Measurements from ENCODE around the gene TMEM63A.

The TMEM63A gene

DNA sequence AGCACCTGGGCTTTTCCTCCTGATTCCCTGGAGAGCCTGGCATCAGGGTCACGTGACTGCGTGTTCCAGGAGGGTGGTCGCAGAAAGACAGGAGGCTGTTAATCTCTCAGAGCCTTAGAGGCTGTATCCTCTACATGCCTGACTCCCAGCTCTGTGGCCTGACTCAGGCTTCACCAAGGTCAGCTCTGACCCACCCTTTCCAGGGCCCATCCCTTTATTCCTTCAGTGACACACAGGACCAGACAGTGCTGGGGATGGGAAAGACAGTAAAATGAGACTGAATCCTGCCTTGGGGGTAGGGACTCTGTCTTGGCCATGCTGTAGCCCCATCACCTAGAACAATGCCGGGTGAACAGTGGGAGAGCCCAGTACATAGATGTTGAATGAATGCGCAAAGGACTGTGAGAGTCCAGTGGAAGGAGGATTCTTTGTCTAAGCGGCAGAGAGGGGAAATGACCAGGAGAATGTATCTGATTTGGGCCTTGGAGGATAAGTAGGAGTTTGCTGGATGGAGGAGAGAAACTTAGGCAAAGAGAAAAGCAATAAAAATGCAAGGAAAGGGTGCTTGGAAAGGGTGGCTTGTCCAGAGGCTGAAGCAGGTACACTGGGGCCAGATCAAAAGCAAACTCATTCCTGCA, 39.3 kb downstream of the TMEM63A start:
- no peaks in the 10 kb centered on the region for H3F3A ChIP-seq (ENCODE audit: insufficient read depth, low read length)
- no peaks in the 10 kb centered on the region for H3K79me2 ChIP-seq (ENCODE audit: insufficient read depth, low read length)
- H3K4me3 ChIP-seq (ENCODE audit: low read depth, low read length, poor library complexity, severe bottlenecking) = no peak overlapping the region
- no peaks in the 10 kb centered on the region for H4K20me1 ChIP-seq (ENCODE audit: insufficient read depth, low read length)
- no peaks in the 10 kb centered on the region for H3K9me3 ChIP-seq (ENCODE audit: low read length)
- no peaks in the 10 kb centered on the region for H3K36me3 ChIP-seq (ENCODE audit: insufficient read depth, low read length)
- no peaks in the 10 kb centered on the region for H3K9me2 ChIP-seq (ENCODE audit: low read depth, low read length)
- no peak for TF ChIP-seq EZH2 (IDR thresholded peaks at IDR 0.05; ENCODE audit: borderline replicate concordance, low read length)
- TF ChIP-seq, protein P1, sequence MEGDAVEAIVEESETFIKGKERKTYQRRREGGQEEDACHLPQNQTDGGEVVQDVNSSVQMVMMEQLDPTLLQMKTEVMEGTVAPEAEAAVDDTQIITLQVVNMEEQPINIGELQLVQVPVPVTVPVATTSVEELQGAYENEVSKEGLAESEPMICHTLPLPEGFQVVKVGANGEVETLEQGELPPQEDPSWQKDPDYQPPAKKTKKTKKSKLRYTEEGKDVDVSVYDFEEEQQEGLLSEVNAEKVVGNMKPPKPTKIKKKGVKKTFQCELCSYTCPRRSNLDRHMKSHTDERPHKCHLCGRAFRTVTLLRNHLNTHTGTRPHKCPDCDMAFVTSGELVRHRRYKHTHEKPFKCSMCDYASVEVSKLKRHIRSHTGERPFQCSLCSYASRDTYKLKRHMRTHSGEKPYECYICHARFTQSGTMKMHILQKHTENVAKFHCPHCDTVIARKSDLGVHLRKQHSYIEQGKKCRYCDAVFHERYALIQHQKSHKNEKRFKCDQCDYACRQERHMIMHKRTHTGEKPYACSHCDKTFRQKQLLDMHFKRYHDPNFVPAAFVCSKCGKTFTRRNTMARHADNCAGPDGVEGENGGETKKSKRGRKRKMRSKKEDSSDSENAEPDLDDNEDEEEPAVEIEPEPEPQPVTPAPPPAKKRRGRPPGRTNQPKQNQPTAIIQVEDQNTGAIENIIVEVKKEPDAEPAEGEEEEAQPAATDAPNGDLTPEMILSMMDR (IDR thresholded peaks at IDR 0.05; ENCODE audit: low read length) = no peak
- H3K27ac ChIP-seq (ENCODE audit: low read depth, low read length, poor library complexity, severe bottlenecking) = no peak overlapping the region
- H3K4me1 ChIP-seq (ENCODE audit: insufficient read depth, low read length, severe bottlenecking) = peaks cover 9% of the 10 kb centered on the region
- H2AFZ ChIP-seq (ENCODE audit: low read length) = no peak overlapping the region
- H3K27me3 ChIP-seq (ENCODE audit: insufficient read depth, low read length) = no peaks in the 10 kb centered on the region
- H3K9ac ChIP-seq (ENCODE audit: low read length) = no peak overlapping the region
- no peak overlapping the region for H3K4me2 ChIP-seq (ENCODE audit: low read length)

DNA sequence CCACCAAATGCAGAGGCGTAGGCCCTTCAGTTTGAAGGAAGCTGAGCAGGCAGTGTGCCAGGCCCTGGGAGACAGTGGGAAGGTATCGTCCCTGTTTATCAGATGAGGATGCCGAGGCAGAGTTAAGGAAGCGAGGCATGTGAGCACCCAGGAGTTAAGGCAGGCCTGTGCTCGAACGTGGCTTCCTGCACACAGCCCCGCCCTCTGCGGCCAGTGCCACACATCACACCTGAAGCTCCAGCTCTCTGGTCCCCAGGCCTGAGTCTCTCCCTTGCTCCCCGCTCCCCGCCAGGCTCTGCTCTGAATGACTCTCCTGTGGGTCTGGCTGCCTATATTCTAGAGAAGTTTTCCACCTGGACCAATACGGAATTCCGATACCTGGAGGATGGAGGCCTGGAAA, 40.1 kb downstream of the TMEM63A start:
- Histone ChIP-seq H3K9me2 (ENCODE audit: low read depth, low read length) (no peaks in the 10 kb centered on the region), H3K4me1 (ENCODE audit: insufficient read depth, low read length, severe bottlenecking) (peaks cover under 1% of the 10 kb centered on the region), H3K4me3 (ENCODE audit: low read depth, low read length, poor library complexity, severe bottlenecking) (no peak overlapping the region), H3F3A (ENCODE audit: insufficient read depth, low read length) (no peaks in the 10 kb centered on the region), H3K36me3 (ENCODE audit: insufficient read depth, low read length) (no peaks in the 10 kb centered on the region), H3K27ac (ENCODE audit: low read depth, low read length, poor library complexity, severe bottlenecking) (no peak overlapping the region), H3K9me3 (ENCODE audit: low read length) (no peaks in the 10 kb centered on the region), H3K27me3 (ENCODE audit: insufficient read depth, low read length) (no peaks in the 10 kb centered on the region), H3K79me2 (ENCODE audit: insufficient read depth, low read length) (no peaks in the 10 kb centered on the region), H4K20me1 (ENCODE audit: insufficient read depth, low read length) (no peaks in the 10 kb centered on the region), H2AFZ (ENCODE audit: low read length) (no peak overlapping the region), H3K4me2 (ENCODE audit: low read length) (no peak overlapping the region), H3K9ac (ENCODE audit: low read length) (no peak overlapping the region)
- TF ChIP-seq, protein P1 (IDR thresholded peaks at IDR 0.05; ENCODE audit: low read length) = no peak
- TF ChIP-seq EZH2 (IDR thresholded peaks at IDR 0.05; ENCODE audit: borderline replicate concordance, low read length) = no peak

DNA sequence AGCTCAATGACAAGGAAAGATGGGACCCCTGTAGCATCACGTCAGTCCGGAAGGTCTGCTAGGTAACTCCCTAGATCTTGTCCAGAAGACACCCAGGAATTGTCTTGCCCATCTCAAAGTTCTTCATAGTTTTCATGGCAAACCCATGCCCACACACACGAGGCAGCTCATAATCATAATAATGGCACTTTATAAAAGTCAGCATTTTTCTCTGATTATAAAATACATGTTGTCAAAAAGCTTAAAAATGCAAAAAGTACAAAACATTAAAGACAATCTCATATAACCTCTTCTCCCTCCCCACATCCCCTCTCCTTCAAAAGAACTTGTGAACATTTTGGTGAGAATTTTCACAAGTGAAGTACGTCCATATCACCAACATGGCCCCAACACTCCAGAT, 41.5 kb downstream of the TMEM63A start:
- Histone ChIP-seq H3K4me1 (ENCODE audit: insufficient read depth, low read length, severe bottlenecking) (no peaks in the 10 kb centered on the region), H3F3A (ENCODE audit: insufficient read depth, low read length) (no peaks in the 10 kb centered on the region), H3K4me3 (ENCODE audit: low read depth, low read length, poor library complexity, severe bottlenecking) (no peak overlapping the region), H2AFZ (ENCODE audit: low read length) (no peak overlapping the region), H3K27ac (ENCODE audit: low read depth, low read length, poor library complexity, severe bottlenecking) (no peak overlapping the region), H3K9me2 (ENCODE audit: low read depth, low read length) (no peaks in the 10 kb centered on the region), H3K9ac (ENCODE audit: low read length) (no peak overlapping the region), H3K79me2 (ENCODE audit: insufficient read depth, low read length) (no peaks in the 10 kb centered on the region), H4K20me1 (ENCODE audit: insufficient read depth, low read length) (no peaks in the 10 kb centered on the region), H3K36me3 (ENCODE audit: insufficient read depth, low read length) (no peaks in the 10 kb centered on the region), H3K9me3 (ENCODE audit: low read length) (no peaks in the 10 kb centered on the region), H3K4me2 (ENCODE audit: low read length) (no peak overlapping the region), H3K27me3 (ENCODE audit: insufficient read depth, low read length) (no peaks in the 10 kb centered on the region)
- TF ChIP-seq, protein P1 (IDR thresholded peaks at IDR 0.05; ENCODE audit: low read length) = no peak
- no peak for TF ChIP-seq EZH2 (IDR thresholded peaks at IDR 0.05; ENCODE audit: borderline replicate concordance, low read length)

All from OCI-LY1 (cell line).